ENCODE measurements around the gene ZNF335.

GRCh38 chr20:45940053-45940452 lies 31.9 kb downstream of the ZNF335 start:
- TF ChIP-seq, protein P1, sequence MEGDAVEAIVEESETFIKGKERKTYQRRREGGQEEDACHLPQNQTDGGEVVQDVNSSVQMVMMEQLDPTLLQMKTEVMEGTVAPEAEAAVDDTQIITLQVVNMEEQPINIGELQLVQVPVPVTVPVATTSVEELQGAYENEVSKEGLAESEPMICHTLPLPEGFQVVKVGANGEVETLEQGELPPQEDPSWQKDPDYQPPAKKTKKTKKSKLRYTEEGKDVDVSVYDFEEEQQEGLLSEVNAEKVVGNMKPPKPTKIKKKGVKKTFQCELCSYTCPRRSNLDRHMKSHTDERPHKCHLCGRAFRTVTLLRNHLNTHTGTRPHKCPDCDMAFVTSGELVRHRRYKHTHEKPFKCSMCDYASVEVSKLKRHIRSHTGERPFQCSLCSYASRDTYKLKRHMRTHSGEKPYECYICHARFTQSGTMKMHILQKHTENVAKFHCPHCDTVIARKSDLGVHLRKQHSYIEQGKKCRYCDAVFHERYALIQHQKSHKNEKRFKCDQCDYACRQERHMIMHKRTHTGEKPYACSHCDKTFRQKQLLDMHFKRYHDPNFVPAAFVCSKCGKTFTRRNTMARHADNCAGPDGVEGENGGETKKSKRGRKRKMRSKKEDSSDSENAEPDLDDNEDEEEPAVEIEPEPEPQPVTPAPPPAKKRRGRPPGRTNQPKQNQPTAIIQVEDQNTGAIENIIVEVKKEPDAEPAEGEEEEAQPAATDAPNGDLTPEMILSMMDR (IDR thresholded peaks at IDR 0.05) = no peak
- TF ChIP-seq POLR2A (IDR thresholded peaks at IDR 0.05) = no peak

Data from right lobe of liver (tissue), 4 donors.